ENCODE results near the gene GALNT3.

- no peak for TF ChIP-seq POLR2AphosphoS5 (IDR thresholded peaks at IDR 0.05; ENCODE audit: low read depth, low read length)
- TF ChIP-seq SIN3A (IDR thresholded peaks at IDR 0.05; ENCODE audit: borderline replicate concordance, insufficient read depth, low read length) = no peak
- TF ChIP-seq, protein P1, sequence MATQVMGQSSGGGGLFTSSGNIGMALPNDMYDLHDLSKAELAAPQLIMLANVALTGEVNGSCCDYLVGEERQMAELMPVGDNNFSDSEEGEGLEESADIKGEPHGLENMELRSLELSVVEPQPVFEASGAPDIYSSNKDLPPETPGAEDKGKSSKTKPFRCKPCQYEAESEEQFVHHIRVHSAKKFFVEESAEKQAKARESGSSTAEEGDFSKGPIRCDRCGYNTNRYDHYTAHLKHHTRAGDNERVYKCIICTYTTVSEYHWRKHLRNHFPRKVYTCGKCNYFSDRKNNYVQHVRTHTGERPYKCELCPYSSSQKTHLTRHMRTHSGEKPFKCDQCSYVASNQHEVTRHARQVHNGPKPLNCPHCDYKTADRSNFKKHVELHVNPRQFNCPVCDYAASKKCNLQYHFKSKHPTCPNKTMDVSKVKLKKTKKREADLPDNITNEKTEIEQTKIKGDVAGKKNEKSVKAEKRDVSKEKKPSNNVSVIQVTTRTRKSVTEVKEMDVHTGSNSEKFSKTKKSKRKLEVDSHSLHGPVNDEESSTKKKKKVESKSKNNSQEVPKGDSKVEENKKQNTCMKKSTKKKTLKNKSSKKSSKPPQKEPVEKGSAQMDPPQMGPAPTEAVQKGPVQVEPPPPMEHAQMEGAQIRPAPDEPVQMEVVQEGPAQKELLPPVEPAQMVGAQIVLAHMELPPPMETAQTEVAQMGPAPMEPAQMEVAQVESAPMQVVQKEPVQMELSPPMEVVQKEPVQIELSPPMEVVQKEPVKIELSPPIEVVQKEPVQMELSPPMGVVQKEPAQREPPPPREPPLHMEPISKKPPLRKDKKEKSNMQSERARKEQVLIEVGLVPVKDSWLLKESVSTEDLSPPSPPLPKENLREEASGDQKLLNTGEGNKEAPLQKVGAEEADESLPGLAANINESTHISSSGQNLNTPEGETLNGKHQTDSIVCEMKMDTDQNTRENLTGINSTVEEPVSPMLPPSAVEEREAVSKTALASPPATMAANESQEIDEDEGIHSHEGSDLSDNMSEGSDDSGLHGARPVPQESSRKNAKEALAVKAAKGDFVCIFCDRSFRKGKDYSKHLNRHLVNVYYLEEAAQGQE (IDR thresholded peaks at IDR 0.05; ENCODE audit: insufficient read depth in 1 of 2, low read depth in 2 of 2, low read length in 2 of 2) = no peak
- TF ChIP-seq TAF1 (IDR thresholded peaks at IDR 0.05; ENCODE audit: borderline replicate concordance, insufficient read depth, low read length) = no peak
These were observed 95.6 kb downstream of the GALNT3 start for GRCh38 chr2:165698444-165698884.

Data from PFSK-1 (cell line).